Neuronal stem cell (in vitro differentiated cells): ENCODE data around the gene PARD3.
A peak's percentile ranks its signal among the peaks of the same experiment; 100 is the strongest.

Source experiments
- DNase-seq: peaks from one replicate; pipeline ENCODE4 v3.0.0-alpha.2; 2013; ENCODE audit warnings: low spot score
- H2AFZ ChIP-seq: one replicate; pipeline ENCODE4 v1.6.1; 2013; ENCODE audit warnings: mild to moderate bottlenecking, low read length, inconsistent platforms
- H2AK5ac ChIP-seq: 2 replicates; pipeline ENCODE4 v1.6.1; 2013; ENCODE audit warnings: low read depth, mild to moderate bottlenecking, inconsistent platforms, low read length, moderate library complexity, mixed read lengths
- H2BK120ac ChIP-seq: 2 replicates; pipeline ENCODE4 v1.6.1; 2013; ENCODE audit warnings: low read depth, mild to moderate bottlenecking, inconsistent platforms, low read length, moderate library complexity, mixed read lengths
- H2BK12ac ChIP-seq: one replicate; pipeline ENCODE4 v1.6.1; 2013; ENCODE audit warnings: low read length, inconsistent platforms
- H2BK15ac ChIP-seq: 2 replicates; pipeline ENCODE4 v1.6.1; 2013; ENCODE audit warnings: mild to moderate bottlenecking, low read length, inconsistent platforms, mixed read lengths
- H2BK5ac ChIP-seq: one replicate; pipeline ENCODE4 v1.6.1; 2013; ENCODE audit warnings: inconsistent platforms, mild to moderate bottlenecking, low read length, moderate library complexity
- H3K14ac ChIP-seq: one replicate; pipeline ENCODE4 v1.6.1; 2013; ENCODE audit warnings: low read length, inconsistent platforms
- H3K18ac ChIP-seq: 2 replicates; pipeline ENCODE4 v1.6.1; 2013; ENCODE audit warnings: low read length, inconsistent platforms
- H3K23ac ChIP-seq: 2 replicates; pipeline ENCODE4 v1.6.1; 2013; ENCODE audit warnings: low read depth, mild to moderate bottlenecking, mixed read lengths, low read length, inconsistent platforms; ENCODE audit not compliant: poor library complexity
- H3K27ac ChIP-seq: replicated peaks from 3 replicates; pipeline ENCODE4 v1.5.1; 2013; ENCODE audit warnings: low read length, inconsistent platforms
- H3K27me3 ChIP-seq, 3 experiments: 2 replicates each; pipeline ENCODE4 v1.6.1; 2013; ENCODE audit warnings: low read length in 3 of 3, mild to moderate bottlenecking in 2 of 3, inconsistent platforms in 1 of 3, low read depth in 1 of 3, mixed read lengths in 1 of 3, moderate library complexity in 1 of 3; ENCODE audit not compliant: control insufficient read depth in 3 of 3, insufficient read depth in 3 of 3
- H3K36me3 ChIP-seq, 2 donors: replicated peaks in 1 of 2; 2 replicates each; pipeline ENCODE4 v1.6.1; 2013; ENCODE audit warnings: low read length in 2 of 2; ENCODE audit not compliant: control insufficient read depth in 2 of 2, insufficient read depth in 2 of 2
- H3K4ac ChIP-seq: 2 replicates; pipeline ENCODE4 v1.6.1; 2013; ENCODE audit warnings: inconsistent platforms, mild to moderate bottlenecking, low read length, moderate library complexity
- H3K4me1 ChIP-seq, 2 donors: 1 replicate in 1 of 2; 2 replicates in 1 of 2; pipeline ENCODE4 v1.6.1; 2013; ENCODE audit warnings: low read length in 2 of 2, low read depth in 1 of 2; ENCODE audit not compliant: control insufficient read depth in 2 of 2, insufficient read depth in 1 of 2
- H3K4me2 ChIP-seq: one replicate; pipeline ENCODE4 v1.6.1; 2013; ENCODE audit warnings: mild to moderate bottlenecking, low read length, inconsistent platforms; ENCODE audit not compliant: insufficient read depth, poor library complexity, severe bottlenecking
- H3K4me3 ChIP-seq, 2 donors: 2 replicates each; pipeline ENCODE4 v1.5.1; 2013; ENCODE audit warnings: low read length in 2 of 2, mild to moderate bottlenecking in 2 of 2, inconsistent platforms in 1 of 2, moderate library complexity in 1 of 2
- H3K79me1 ChIP-seq: one replicate; pipeline ENCODE4 v1.6.1; 2013; ENCODE audit warnings: low read depth, mild to moderate bottlenecking, inconsistent platforms, low read length, moderate library complexity
- H3K9ac ChIP-seq: one replicate; pipeline ENCODE4 v1.6.1; 2013; ENCODE audit warnings: mild to moderate bottlenecking, low read depth, low read length, inconsistent platforms; ENCODE audit not compliant: poor library complexity
- H3K9me3 ChIP-seq, 2 donors: replicated peaks in 1 of 2; 2 replicates each; pipeline versions ENCODE3 to v1.6.1; 2013; ENCODE audit warnings: low read length in 2 of 2, mild to moderate bottlenecking in 2 of 2, inconsistent platforms in 1 of 2, low read depth in 1 of 2, mixed read lengths in 1 of 2, moderate library complexity in 1 of 2; ENCODE audit not compliant: control insufficient read depth in 2 of 2, insufficient read depth in 1 of 2
- H4K8ac ChIP-seq: one replicate; pipeline ENCODE4 v1.6.1; 2013; ENCODE audit warnings: low read depth, mild to moderate bottlenecking, inconsistent platforms, low read length, moderate library complexity
- H4K91ac ChIP-seq: one replicate; pipeline ENCODE4 v1.6.1; 2013; ENCODE audit warnings: low read length, low read depth, mild to moderate bottlenecking, inconsistent platforms; ENCODE audit not compliant: poor library complexity
- WGBS, 2 donors: extraction: QIAGEN DNeasy Blood & Tissue Kit; methylation state at CpG; one replicate each; pipeline ENCODE4 v1.1.7; 2013; ENCODE audit warnings: missing lambda C conversion rate in 2 of 2, mixed read lengths in 1 of 2; ENCODE audit not compliant: insufficient read length in 2 of 2, insufficient replicate concordance in 1 of 2; ENCODE audit errors: extremely low coverage in 2 of 2; 5-methylcytosine and 5-hydroxymethylcytosine counted together

PARD3 gene

DNA sequence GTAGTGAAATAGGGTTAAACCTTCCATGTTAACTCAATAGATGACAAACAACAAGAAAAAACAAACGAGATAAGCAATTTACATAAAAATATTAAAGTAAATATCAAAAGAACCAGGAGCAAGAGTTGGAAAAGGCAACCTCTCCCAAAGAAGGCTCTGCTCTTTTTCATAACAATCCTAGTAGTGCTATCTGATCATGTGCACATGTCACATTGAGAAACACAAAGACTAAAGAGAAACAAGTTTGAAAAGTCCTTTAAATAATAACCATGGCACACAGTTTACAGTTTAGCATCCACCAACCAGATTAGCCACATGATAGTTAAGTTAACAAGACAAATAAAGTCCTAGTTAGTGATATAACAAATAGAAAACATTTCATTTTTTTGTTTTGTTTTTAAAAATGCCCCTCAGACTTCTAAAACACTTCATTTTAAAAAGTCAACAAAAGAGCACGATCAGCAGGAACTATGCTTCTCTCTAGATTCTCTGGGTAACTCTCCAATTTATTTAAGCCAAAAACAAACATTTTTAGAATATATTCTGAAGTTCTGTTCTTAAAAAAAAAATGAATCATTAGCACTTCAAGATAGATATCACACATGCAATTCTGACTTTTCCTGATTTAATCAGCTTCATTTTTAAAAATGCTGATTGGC, 110.4 kb downstream of the PARD3 start:
- H4K8ac ChIP-seq: no peak overlapping the region
- H3K9me3 ChIP-seq: no peaks in the 10 kb centered on the region
- H2AFZ ChIP-seq: no peak overlapping the region
- WGBS, 2 donors: no CpG with 5 or more reads among the region's 2 CpGs
- no peak overlapping the region for H2BK5ac ChIP-seq
- no peak for DNase-seq
- H3K36me3 ChIP-seq: no peaks in the 10 kb centered on the region
- peaks cover 4 to 8% of the 10 kb centered on the region in 2 donors for H3K4me1 ChIP-seq
- no peak overlapping the region for H2BK15ac ChIP-seq
- H2AK5ac ChIP-seq: no peak overlapping the region
- no peak overlapping the region for H2BK12ac ChIP-seq
- no peak overlapping the region for H3K4me2 ChIP-seq
- H3K18ac ChIP-seq: no peak overlapping the region
- no peak overlapping the region for H2BK120ac ChIP-seq
- no peak overlapping the region for H3K9ac ChIP-seq
- no peak overlapping the region for H3K4me3 ChIP-seq
- no peak overlapping the region for H3K27ac ChIP-seq
- no peak overlapping the region for H3K14ac ChIP-seq
- H3K4ac ChIP-seq: no peak overlapping the region
- no peak overlapping the region for H3K23ac ChIP-seq
- no peaks in the 10 kb centered on the region for H3K79me1 ChIP-seq
- H4K91ac ChIP-seq: no peak overlapping the region
- no peaks in the 10 kb centered on the region for H3K27me3 ChIP-seq

DNA sequence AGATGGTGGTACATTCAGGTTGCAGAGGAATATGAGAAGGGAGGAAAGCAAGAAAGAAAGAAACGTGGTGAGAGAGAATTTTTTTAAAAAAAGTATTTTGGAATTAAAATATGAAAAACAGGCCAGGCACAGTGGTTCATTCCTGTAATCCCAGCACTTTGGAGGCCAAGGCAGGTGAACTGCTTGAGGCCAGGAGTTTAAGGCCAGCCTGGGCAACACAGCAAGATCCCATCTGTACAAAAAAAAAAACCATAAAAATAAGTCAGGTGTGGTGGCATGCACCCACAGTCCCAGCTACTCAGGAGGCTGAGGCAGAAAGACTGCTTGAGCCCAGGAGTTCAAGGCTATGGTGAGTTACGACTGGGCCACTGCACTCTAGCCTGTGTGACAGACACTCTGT, 112.1 kb downstream of the PARD3 start:
- Histone ChIP-seq H3K9ac (no peak overlapping the region), H3K79me1 (peaks cover 3% of the 10 kb centered on the region), H4K91ac (no peak overlapping the region), H2BK120ac (no peak overlapping the region), H2BK12ac (no peak overlapping the region), H3K27ac (no peak overlapping the region), H3K18ac (no peak overlapping the region), H3K36me3 (peaks cover 0 to 2% of the 10 kb centered on the region in 2 donors), H4K8ac (no peak overlapping the region), H2BK5ac (no peak overlapping the region), H3K9me3 (no peaks in the 10 kb centered on the region), H3K27me3 (no peaks in the 10 kb centered on the region), H3K4me1 (peaks cover 4 to 8% of the 10 kb centered on the region in 2 donors), H3K4ac (no peak overlapping the region), H3K14ac (no peak overlapping the region), H2AK5ac (no peak overlapping the region), H2BK15ac (no peak overlapping the region), H3K23ac (no peak overlapping the region), H2AFZ (no peak overlapping the region), H3K4me2 (no peak overlapping the region), H3K4me3 (no peak overlapping the region)
- no peak for DNase-seq
- 100% methylated on average over 1 of the region's 2 CpGs for WGBS, 2 donors

DNA sequence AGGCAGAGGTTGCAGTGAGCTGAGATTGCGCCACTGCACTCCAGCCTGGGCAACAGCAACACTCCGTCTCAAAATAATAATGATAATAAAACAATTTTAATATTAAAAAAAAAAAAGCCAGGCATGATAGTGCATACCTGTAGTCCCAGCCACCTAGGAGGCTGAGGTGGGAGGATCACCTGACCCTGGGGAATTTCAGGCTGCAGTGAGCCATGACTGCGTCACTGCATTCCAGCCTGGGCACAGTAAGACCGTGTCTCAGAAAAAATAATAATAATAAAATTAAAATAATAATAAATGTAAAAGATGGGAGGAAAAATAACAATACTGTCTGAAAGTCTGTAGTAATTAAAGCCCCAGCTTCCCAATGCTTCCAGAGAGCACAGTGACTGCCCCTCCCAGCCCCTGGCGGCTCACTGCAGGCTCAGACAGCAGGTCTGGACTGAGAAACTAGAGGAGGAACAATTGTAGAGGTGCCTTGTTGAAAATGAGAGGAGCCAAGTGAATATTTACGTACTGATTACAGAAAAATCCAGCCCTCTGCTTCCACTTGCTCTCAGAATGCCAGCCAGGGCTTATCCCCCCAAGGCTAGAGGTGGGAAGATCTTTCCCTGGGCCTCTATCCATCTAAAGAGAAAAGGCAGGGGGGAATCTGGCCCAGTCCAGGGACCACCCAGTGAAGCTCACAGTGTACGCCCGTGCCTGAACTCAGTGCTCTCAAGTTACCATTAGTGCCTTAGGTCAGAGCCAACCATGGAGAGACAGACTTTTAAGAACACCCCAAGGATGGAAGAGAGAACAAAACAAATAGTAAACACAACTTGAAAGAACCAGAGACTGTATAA, 112.8 kb downstream of the PARD3 start:
- Histone ChIP-seq H2BK12ac (no peak overlapping the region), H2AK5ac (no peak overlapping the region), H3K27me3 (no peaks in the 10 kb centered on the region), H2AFZ (no peak overlapping the region), H3K4me2 (no peak overlapping the region), H4K91ac (no peak overlapping the region), H3K14ac (no peak overlapping the region), H3K23ac (no peak overlapping the region), H3K18ac (no peak overlapping the region), H3K4me1 (peaks cover 4 to 14% of the 10 kb centered on the region in 2 donors), H3K36me3 (peaks cover 0 to 2% of the 10 kb centered on the region in 2 donors), H3K79me1 (peaks cover 3% of the 10 kb centered on the region), H3K9me3 (no peaks in the 10 kb centered on the region), H3K27ac (no peak overlapping the region), H3K9ac (no peak overlapping the region), H4K8ac (no peak overlapping the region), H2BK120ac (no peak overlapping the region), H2BK5ac (no peak overlapping the region), H2BK15ac (no peak overlapping the region), H3K4me3 (no peak overlapping the region), H3K4ac (no peak overlapping the region)
- WGBS, 2 donors: no CpG with 5 or more reads among the region's 8 CpGs
- DNase-seq: peak; percentile 6

DNA sequence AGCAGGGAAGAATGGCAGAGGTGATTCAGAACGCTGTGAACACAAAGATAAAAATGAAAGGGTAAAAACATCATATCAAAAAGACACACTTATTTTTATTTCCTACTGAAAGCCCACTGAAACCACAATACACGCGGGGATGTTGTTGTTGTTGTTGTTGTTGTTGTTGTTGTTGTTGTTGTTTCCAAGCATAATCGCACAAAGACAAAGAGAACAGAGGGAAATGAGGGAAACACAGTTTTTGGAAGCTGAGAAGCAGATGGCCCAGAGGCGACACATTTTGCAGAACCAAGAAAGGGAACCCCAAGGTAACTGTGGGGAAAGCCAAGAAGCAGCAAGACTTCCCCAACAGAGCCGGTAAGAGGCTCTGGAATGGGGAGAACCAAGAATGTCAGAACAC, 113.9 kb downstream of the PARD3 start:
- Histone ChIP-seq H2BK15ac (no peak overlapping the region), H3K27me3 (no peaks in the 10 kb centered on the region), H3K79me1 (peaks cover 3% of the 10 kb centered on the region), H4K91ac (no peak overlapping the region), H2AFZ (no peak overlapping the region), H3K27ac (no peak overlapping the region), H3K14ac (no peak overlapping the region), H2BK5ac (no peak overlapping the region), H3K4me1 (peaks cover 4 to 24% of the 10 kb centered on the region in 2 donors), H3K18ac (no peak overlapping the region), H3K36me3 (peaks cover 0 to 2% of the 10 kb centered on the region in 2 donors), H3K4me3 (no peak overlapping the region), H2AK5ac (no peak overlapping the region), H3K4me2 (no peak overlapping the region), H3K23ac (no peak overlapping the region), H2BK120ac (no peak overlapping the region), H3K4ac (no peak overlapping the region), H3K9ac (no peak overlapping the region), H4K8ac (no peak overlapping the region), H2BK12ac (no peak overlapping the region), H3K9me3 (no peaks in the 10 kb centered on the region)
- no CpG with 5 or more reads among the region's 6 CpGs for WGBS, 2 donors
- DNase-seq: no peak
